Progenitor cell of endocrine pancreas (in vitro differentiated cells): ENCODE measurements around the gene FAM25G. TPM values are rescaled to one million over a fixed set of nuclear protein-coding genes. Genes with fewer than 3 reads are reported as not detected.
"Not testable (repeated sequence)": the region's sequence is repeated elsewhere in the genome, so short reads cannot be mapped to it uniquely, and the experiment has no call there.

ENCODE experiments used
- DNase-seq: peaks from one replicate; pipeline ENCODE4 v3.0.0; 2021; ENCODE audit warnings: low spot score; ENCODE audit not compliant: unreplicated experiment
- H3K27ac Mint-ChIP-seq: 2 replicates; pipeline ENCODE4 v1.8.0; 2021; ENCODE audit warnings: mild to moderate bottlenecking, moderate library complexity, mixed read lengths
- H3K27me3 Mint-ChIP-seq: 2 replicates; pipeline ENCODE4 v1.8.0; 2021; ENCODE audit warnings: mixed read lengths
- H3K36me3 Mint-ChIP-seq: 2 replicates; pipeline ENCODE4 v1.8.0; 2022; ENCODE audit warnings: mixed read lengths; ENCODE audit not compliant: insufficient read depth
- H3K4me1 Mint-ChIP-seq: 2 replicates; pipeline ENCODE4 v1.8.0; 2021; ENCODE audit warnings: low read depth, mixed read lengths
- H3K4me3 Mint-ChIP-seq: 2 replicates; pipeline ENCODE4 v1.8.0; 2021; ENCODE audit warnings: low read depth, mild to moderate bottlenecking, moderate library complexity, mixed read lengths
- H3K9me3 Mint-ChIP-seq: 2 replicates; pipeline ENCODE4 v1.8.0; 2021; ENCODE audit warnings: low read depth, mixed read lengths
- CTCF ChIP-seq: fragments of 200-600 bp; sonication (generic); IDR thresholded peaks from one replicate; pipeline ENCODE4 v1.5.0; 2021; ENCODE audit warnings: antibody characterized with exemption, mild to moderate bottlenecking; ENCODE audit not compliant: unreplicated experiment
- total RNA-seq: library from RNA; stranded (reverse); gene quantifications from 2 replicates; pipeline ENCODE4 v1.2.1, GENCODE V29; 2021

FAM25G gene
- total RNA-seq, 1 donor from 2014 or later = not detected

GRCh38 chr10:47456079-47456785 is 35.3 kb downstream of the FAM25G start:
- Mint-ChIP-seq H3K4me1 (peaks cover 2% of the 10 kb centered on the region), H3K36me3 (no peaks in the 10 kb centered on the region), H3K27ac (no peak overlapping the region), H3K27me3 (peaks cover 27% of the 10 kb centered on the region), H3K9me3 (no peaks in the 10 kb centered on the region), H3K4me3 (no peak overlapping the region)
- no peak for TF ChIP-seq CTCF
- no peak for DNase-seq

GRCh38 chr10:47455350-47456078 is 36.0 kb downstream of the FAM25G start:
- peaks cover 27% of the 10 kb centered on the region for H3K27me3 Mint-ChIP-seq

GRCh38 chr10:47454780-47455058 is 36.8 kb downstream of the FAM25G start:
- Mint-ChIP-seq H3K4me1 (no peaks in the 10 kb centered on the region), H3K9me3 (no peaks in the 10 kb centered on the region), H3K27ac (no peak overlapping the region), H3K36me3 (no peaks in the 10 kb centered on the region), H3K4me3 (no peak overlapping the region), H3K27me3 (peaks cover 30% of the 10 kb centered on the region)
- TF ChIP-seq CTCF = no peak
- DNase-seq = no peak

More at GRCh38 chr10:47455350-47456078, 36.0 kb downstream of the FAM25G start:
- not testable (repeated sequence) for H3K4me3 Mint-ChIP-seq, H3K4me1 Mint-ChIP-seq, DNase-seq, H3K27ac Mint-ChIP-seq, H3K9me3 Mint-ChIP-seq, H3K36me3 Mint-ChIP-seq

GRCh38 chr10:47454008-47454779 is 37.3 kb downstream of the FAM25G start:
- DNase-seq = no peak
- Mint-ChIP-seq H3K27ac (no peak overlapping the region), H3K27me3 (peaks cover 30% of the 10 kb centered on the region), H3K4me3 (no peak overlapping the region), H3K4me1 (no peaks in the 10 kb centered on the region), H3K9me3 (no peaks in the 10 kb centered on the region), H3K36me3 (no peaks in the 10 kb centered on the region)
- no peak for TF ChIP-seq CTCF

- DNase-seq = no peak
- Mint-ChIP-seq H3K27ac (peak overlapping the region; percentile 44), H3K4me1 (no peaks in the 10 kb centered on the region), H3K4me3 (no peak overlapping the region), H3K36me3 (no peaks in the 10 kb centered on the region), H3K27me3 (peaks cover 30% of the 10 kb centered on the region), H3K9me3 (no peaks in the 10 kb centered on the region)
- no peak for TF ChIP-seq CTCF
Measured at GRCh38 chr10:47453141-47454007, 38.1 kb downstream of the FAM25G start.
